Activated CD4-positive, alpha-beta T cell treated with anti-CD3 and anti-CD28 coated beads, Interleukin-2, amount 10 ng/mL, durations not matched to agents 24 days and 14 days (primary cell): ENCODE data around the gene PCMTD2. TPM values are rescaled to one million over a fixed set of nuclear protein-coding genes. Genes with fewer than 3 reads are reported as not detected.

Experiments
- DNase-seq: peaks from one replicate; pipeline ENCODE4 v3.0.0; 2022
- H3K27ac Mint-ChIP-seq: one replicate; pipeline ENCODE4 v1.8.0; 2022; ENCODE audit warnings: mild to moderate bottlenecking, mixed read lengths
- H3K27me3 Mint-ChIP-seq: one replicate; pipeline ENCODE4 v1.8.0; 2022; ENCODE audit warnings: mixed read lengths
- H3K36me3 Mint-ChIP-seq: one replicate; pipeline ENCODE4 v1.8.0; 2022; ENCODE audit warnings: low read depth, mild to moderate bottlenecking, mixed read lengths
- H3K4me1 Mint-ChIP-seq: one replicate; pipeline ENCODE4 v1.8.0; 2021; ENCODE audit warnings: mixed read lengths
- H3K4me3 Mint-ChIP-seq: one replicate; pipeline ENCODE4 v1.8.0; 2022; ENCODE audit warnings: mild to moderate bottlenecking, moderate library complexity, mixed read lengths
- H3K9me3 Mint-ChIP-seq: one replicate; pipeline ENCODE4 v1.8.0; 2021; ENCODE audit warnings: mixed read lengths
- intact Hi-C: fragments of 100-400 bp; cut with micrococcal nuclease; formaldehyde crosslinking; loops from one replicate; pipeline ENCODE4 v1.15.1; 2023
- total RNA-seq: library from RNA; stranded (reverse); gene quantifications from 2 replicates; pipeline ENCODE4 v1.2.3, GENCODE V29; 2022

Gene PCMTD2
- total RNA-seq, 1 donor from 2014 or later, result 34.6 TPM

- Mint-ChIP-seq H3K36me3 (no peaks in the 10 kb centered on the region), H3K27me3 (peaks cover 24% of the 10 kb centered on the region), H3K27ac (no peak overlapping the region), H3K4me3 (no peak overlapping the region), H3K9me3 (no peaks in the 10 kb centered on the region), H3K4me1 (peaks cover 6% of the 10 kb centered on the region)
- DNase-seq, result no peak
- intact Hi-C loops, result no loop called here
Observed at GRCh38 chr20:64250027-64250426, 5.5 kb upstream of the PCMTD2 start.

DNA sequence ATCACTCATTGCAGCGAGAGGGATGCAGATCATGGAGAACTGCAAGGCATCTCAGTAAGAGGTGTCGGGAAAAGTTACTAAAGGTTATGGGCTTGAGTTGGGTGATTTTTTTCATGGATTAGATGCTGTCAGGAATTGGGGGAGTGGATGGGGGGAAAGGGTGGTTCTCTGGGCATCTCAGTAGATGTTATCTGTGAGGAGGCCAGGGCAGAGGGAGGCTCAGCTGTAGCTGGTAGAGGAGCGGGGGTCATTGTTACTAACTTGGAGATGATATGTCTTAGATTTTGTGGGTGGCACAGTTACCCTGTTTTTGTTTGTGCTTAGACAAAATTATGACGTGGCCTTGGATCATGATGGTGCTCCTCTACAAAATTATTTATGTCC lies 2.6 kb upstream of the PCMTD2 start:
- H3K9me3 Mint-ChIP-seq, result no peaks in the 10 kb centered on the region
- intact Hi-C loops, result no loop called here
- H3K4me1 Mint-ChIP-seq, result peaks cover 27% of the 10 kb centered on the region
- no peak for DNase-seq
- H3K4me3 Mint-ChIP-seq, result no peak overlapping the region
- peak overlapping the region; percentile 48 for H3K27ac Mint-ChIP-seq
- H3K27me3 Mint-ChIP-seq, result peaks cover 24% of the 10 kb centered on the region
- no peaks in the 10 kb centered on the region for H3K36me3 Mint-ChIP-seq

- Mint-ChIP-seq H3K27me3 (peaks cover 24% of the 10 kb centered on the region), H3K4me3 (no peak overlapping the region), H3K27ac (no peak overlapping the region), H3K36me3 (no peaks in the 10 kb centered on the region), H3K4me1 (peaks cover 31% of the 10 kb centered on the region), H3K9me3 (no peaks in the 10 kb centered on the region)
- intact Hi-C loops, result no loop called here
- no peak for DNase-seq
Observed at GRCh38 chr20:64253443-64253842, 2.1 kb upstream of the PCMTD2 start.

GRCh38 chr20:64254156-64254555 lies 1.4 kb upstream of the PCMTD2 start:
- peak overlapping the region; percentile 80 for H3K4me3 Mint-ChIP-seq
- peaks cover 5% of the 10 kb centered on the region for H3K36me3 Mint-ChIP-seq

GRCh38 chr20:64254571-64255360 lies 782 bp upstream of the PCMTD2 start:
- intact Hi-C loops, result no loop called here

More at GRCh38 chr20:64254156-64254555, 1.4 kb upstream of the PCMTD2 start:
- Mint-ChIP-seq H3K27me3 (peaks cover 24% of the 10 kb centered on the region), H3K4me1 (peaks cover 38% of the 10 kb centered on the region), H3K9me3 (no peaks in the 10 kb centered on the region), H3K27ac (peak overlapping the region; percentile 89)
- intact Hi-C loops, result no loop called here
- no peak for DNase-seq

DNA sequence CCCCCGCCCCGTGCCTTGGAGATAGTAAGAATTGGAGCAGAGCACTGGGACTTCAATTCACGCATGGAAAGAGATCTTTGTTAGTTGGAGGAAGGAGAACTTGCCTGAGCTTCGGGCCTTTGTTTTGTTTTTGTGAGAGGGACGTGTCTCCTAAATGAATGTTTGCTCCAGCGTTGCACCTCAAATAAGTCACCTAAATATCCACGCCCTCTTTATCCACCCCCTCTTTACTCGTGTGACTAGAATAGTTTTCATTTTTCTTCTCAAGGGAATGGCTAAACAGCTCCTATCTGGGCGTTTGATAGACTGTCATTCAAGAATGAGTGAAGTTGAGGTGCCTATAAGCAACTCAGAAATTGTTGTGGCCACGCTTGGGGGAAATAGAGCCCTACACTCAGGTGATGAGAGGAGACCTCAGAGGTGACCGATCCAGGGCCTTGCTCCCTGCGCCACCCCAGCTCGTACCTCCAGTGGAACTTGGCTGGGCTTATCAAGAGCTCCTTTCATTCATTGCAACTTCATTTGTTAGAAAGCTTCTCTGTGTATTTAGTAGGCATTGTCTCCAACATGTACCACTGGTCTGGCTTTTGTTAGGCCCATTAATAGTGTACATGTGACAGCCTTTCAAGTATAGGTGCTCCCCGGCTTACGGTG lies 861 bp downstream of the PCMTD2 start:
- Mint-ChIP-seq H3K9me3 (no peaks in the 10 kb centered on the region), H3K4me1 (peaks cover 52% of the 10 kb centered on the region), H3K4me3 (peak overlapping the region; percentile 79), H3K27ac (peak overlapping the region; percentile 86), H3K27me3 (peaks cover 8% of the 10 kb centered on the region), H3K36me3 (peaks cover 18% of the 10 kb centered on the region)
- DNase-seq, result peak; percentile 68
- intact Hi-C loops, result no loop called here

More at GRCh38 chr20:64254571-64255360, 782 bp upstream of the PCMTD2 start:
- Mint-ChIP-seq H3K4me1 (peaks cover 38% of the 10 kb centered on the region), H3K4me3 (peak overlapping the region; percentile 80), H3K9me3 (no peaks in the 10 kb centered on the region), H3K27ac (peak overlapping the region; percentile 89), H3K27me3 (peaks cover 20% of the 10 kb centered on the region), H3K36me3 (peaks cover 5% of the 10 kb centered on the region)
- peak; percentile 67 for DNase-seq

DNA sequence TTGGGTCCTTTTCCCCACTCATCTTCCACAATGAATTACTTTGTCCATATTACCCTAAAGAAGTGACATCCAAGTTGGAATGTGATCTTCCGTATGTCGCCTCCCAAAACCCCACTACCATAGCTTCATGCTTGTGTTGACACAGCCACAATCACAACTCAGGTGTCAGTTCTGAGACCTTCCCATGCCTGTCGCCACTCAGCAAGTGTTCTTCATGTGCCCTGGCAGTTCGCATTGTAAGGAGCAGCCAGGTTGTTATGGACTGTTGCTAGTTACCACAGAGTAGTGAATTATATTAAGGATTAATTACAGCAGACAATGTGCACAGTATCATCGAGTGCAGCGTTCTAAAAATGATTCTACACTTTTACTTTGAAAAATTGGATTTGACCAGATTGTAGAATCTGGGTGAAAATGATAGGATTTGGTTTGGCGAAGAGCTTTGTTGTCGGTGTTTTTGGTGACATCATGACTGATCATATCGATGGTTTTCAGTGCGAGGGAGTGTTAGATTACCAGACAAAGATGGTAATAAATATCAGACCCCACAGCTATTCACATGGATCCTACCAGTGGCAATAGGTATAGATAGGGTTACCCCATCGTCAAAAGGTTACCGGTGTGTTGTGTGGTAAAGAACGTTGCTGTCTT lies 1.7 kb downstream of the PCMTD2 start:
- intact Hi-C loops, result no loop called here
- Mint-ChIP-seq H3K27me3 (peaks cover 6% of the 10 kb centered on the region), H3K4me1 (peaks cover 55% of the 10 kb centered on the region), H3K4me3 (peak overlapping the region; percentile 79), H3K9me3 (no peaks in the 10 kb centered on the region), H3K27ac (peak overlapping the region; percentile 77), H3K36me3 (peaks cover 18% of the 10 kb centered on the region)
- no peak for DNase-seq

GRCh38 chr20:64258071-64258823 lies 2.7 kb downstream of the PCMTD2 start:
- no peak for DNase-seq
- intact Hi-C loops, result no loop called here
- no peaks in the 10 kb centered on the region for H3K9me3 Mint-ChIP-seq
- H3K36me3 Mint-ChIP-seq, result peaks cover 23% of the 10 kb centered on the region
- peaks cover 55% of the 10 kb centered on the region for H3K4me1 Mint-ChIP-seq
- no peak overlapping the region for H3K27ac Mint-ChIP-seq
- peak overlapping the region; percentile 21 for H3K4me3 Mint-ChIP-seq
- peaks cover under 1% of the 10 kb centered on the region for H3K27me3 Mint-ChIP-seq

DNA sequence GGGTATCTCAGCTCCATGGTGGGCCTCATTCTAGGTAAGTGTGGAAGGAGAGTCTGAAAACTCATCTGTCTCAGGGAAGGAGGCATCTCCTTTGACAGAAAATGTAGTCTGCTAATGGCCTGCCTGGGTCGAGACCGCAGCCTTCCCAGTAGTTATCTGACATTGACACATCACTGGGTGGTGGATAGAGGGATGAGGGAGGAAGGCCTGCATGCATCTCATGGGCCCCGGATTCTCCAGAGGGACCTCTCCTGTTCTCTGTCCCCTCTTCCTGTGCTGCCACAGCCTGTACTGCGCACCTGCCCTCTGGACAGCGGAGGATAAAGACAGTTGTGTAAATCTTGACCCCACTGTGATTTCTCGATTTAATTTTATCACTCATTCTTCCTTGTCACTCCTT lies 4.7 kb downstream of the PCMTD2 start:
- no peaks in the 10 kb centered on the region for H3K9me3 Mint-ChIP-seq
- H3K4me3 Mint-ChIP-seq, result no peak overlapping the region
- H3K36me3 Mint-ChIP-seq, result peaks cover 29% of the 10 kb centered on the region
- H3K27ac Mint-ChIP-seq, result no peak overlapping the region
- H3K27me3 Mint-ChIP-seq, result no peaks in the 10 kb centered on the region
- DNase-seq, result no peak
- intact Hi-C loops, result no loop called here
- peaks cover 48% of the 10 kb centered on the region for H3K4me1 Mint-ChIP-seq

- Mint-ChIP-seq H3K4me3 (peak overlapping the region; percentile 74), H3K27me3 (no peaks in the 10 kb centered on the region), H3K27ac (peak overlapping the region; percentile 19), H3K36me3 (peaks cover 33% of the 10 kb centered on the region), H3K9me3 (no peaks in the 10 kb centered on the region), H3K4me1 (peaks cover 45% of the 10 kb centered on the region)
- intact Hi-C loops, result no loop called here
- DNase-seq, result peak; percentile 68
Observed at GRCh38 chr20:64261138-64261537, 5.6 kb downstream of the PCMTD2 start.

- no peak for DNase-seq
- no peaks in the 10 kb centered on the region for H3K9me3 Mint-ChIP-seq
- H3K36me3 Mint-ChIP-seq, result peaks cover 31% of the 10 kb centered on the region
- no peak overlapping the region for H3K27ac Mint-ChIP-seq
- H3K4me3 Mint-ChIP-seq, result no peak overlapping the region
- intact Hi-C loops, result no loop called here
- H3K4me1 Mint-ChIP-seq, result peaks cover 17% of the 10 kb centered on the region
- H3K27me3 Mint-ChIP-seq, result no peaks in the 10 kb centered on the region
Observed at GRCh38 chr20:64264091-64264490, 8.5 kb downstream of the PCMTD2 start.

- H3K27me3 Mint-ChIP-seq, result no peaks in the 10 kb centered on the region
- no peak overlapping the region for H3K27ac Mint-ChIP-seq
- H3K36me3 Mint-ChIP-seq, result peaks cover 32% of the 10 kb centered on the region
- H3K4me1 Mint-ChIP-seq, result peaks cover 14% of the 10 kb centered on the region
- no peak overlapping the region for H3K4me3 Mint-ChIP-seq
- intact Hi-C loops, result no loop called here
- DNase-seq, result no peak
- no peaks in the 10 kb centered on the region for H3K9me3 Mint-ChIP-seq
Observed at GRCh38 chr20:64265201-64265600, 9.7 kb downstream of the PCMTD2 start.

DNA sequence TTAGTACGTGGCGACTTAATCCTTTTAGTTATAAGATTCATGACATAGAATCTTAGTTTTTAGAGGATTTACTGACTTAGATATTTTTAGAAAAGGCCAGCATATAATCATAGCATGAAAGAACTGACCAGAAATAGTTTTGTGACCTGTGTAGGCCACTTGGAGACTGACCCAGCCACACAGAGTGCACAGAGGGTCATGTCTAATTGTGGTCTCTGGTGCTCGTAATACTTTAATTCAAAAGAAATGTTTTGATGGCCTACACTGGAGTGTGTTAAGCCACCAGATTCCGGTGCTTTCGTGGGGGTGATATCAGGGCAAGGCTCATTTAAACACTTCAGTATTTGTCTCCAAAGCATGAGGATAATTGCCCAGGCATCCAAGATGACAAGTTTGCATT lies 11.4 kb downstream of the PCMTD2 start:
- H3K27me3 Mint-ChIP-seq, result no peaks in the 10 kb centered on the region
- peaks cover 28% of the 10 kb centered on the region for H3K36me3 Mint-ChIP-seq
- H3K9me3 Mint-ChIP-seq, result no peaks in the 10 kb centered on the region
- no peak overlapping the region for H3K27ac Mint-ChIP-seq
- no peaks in the 10 kb centered on the region for H3K4me1 Mint-ChIP-seq
- intact Hi-C loops, result no loop called here
- no peak overlapping the region for H3K4me3 Mint-ChIP-seq
- DNase-seq, result no peak
